ENCODE measurements around the gene CBFA2T2. TPM values are rescaled to one million over a fixed set of nuclear protein-coding genes. Genes with fewer than 3 reads are reported as not detected.
A peak's percentile ranks its signal among the peaks of the same experiment; 100 is the strongest.
"Not testable (repeated sequence)": the region's sequence is repeated elsewhere in the genome, so short reads cannot be mapped to it uniquely, and the experiment has no call there.

CBFA2T2 gene
- total RNA-seq, 1 experiment from 2014 or later = 6.7 TPM

DNA sequence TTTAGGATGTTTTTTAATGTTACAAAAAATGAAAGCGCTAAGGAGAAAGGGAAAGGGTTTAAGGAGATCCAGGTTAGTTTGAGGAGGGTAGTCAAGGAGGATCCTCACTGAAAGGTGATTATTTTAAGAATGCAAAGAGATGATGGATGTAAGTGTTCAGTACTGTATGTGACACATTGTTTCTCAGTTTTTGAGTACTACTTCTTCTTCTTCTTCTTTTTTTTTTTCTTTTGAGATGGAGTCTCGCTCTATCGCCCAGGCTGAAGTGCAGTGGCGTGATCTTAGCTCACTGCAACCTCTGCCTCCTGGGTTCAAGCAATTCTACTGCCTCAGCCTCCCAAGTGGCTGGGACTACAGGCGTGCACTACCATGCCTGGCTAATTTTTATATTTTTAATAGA is 83.4 kb downstream of the CBFA2T2 start:
- not testable (repeated sequence) for DNase-seq (ENCODE audit: low spot score)

DNA sequence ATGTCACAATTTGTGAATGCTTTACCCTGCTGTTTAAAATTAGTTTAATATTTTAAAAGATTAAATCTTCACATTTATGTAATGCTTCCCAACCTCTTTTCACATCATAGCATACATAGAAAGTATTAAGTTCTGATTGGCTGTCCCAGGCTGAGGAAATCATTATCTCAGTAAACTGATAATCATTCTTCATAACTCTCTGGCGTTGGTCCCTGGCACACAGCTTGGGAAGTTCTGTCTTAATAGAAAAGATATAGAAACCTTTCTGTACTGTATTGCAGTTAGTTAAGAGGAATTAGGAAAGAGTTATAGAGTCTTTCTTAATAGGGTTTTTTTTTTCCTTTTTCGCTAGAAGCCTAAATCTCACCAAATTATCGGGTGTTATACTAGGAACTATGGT is 85.4 kb downstream of the CBFA2T2 start:
- no peak for DNase-seq (ENCODE audit: low spot score)

DNA sequence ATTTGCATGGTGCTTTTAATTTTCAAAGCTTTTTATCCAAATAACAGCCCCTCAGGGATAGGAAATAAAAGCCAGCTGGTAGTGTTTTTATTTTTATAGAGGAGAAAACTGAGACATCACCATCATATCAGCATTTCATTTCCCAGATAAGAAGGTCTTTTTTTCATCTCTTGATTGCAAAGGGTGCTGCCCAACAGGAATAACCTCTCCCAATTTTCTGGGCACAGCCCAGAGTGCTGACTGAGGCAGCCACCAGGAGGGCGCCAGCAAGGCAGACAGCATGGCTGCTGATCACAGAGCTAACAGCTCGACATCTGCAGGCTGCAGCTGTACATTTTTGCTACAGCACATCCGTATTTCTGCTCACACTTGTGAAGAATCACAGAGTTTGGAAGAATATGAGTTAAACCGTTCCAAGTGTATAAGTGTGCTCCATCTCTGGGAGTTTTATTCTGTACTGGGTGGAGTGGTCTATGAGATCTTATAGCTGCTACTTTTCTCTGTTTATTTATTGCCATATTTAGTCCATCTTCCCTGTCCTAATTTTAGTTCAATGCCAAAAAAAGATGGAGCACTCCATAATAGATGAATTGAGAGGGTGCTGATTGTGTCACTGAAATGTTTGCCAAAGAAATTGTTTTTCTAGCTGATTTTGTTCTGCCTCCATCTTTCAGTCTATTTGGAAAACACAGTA is 86.7 kb downstream of the CBFA2T2 start:
- DNase-seq (ENCODE audit: low spot score) = no peak

DNA sequence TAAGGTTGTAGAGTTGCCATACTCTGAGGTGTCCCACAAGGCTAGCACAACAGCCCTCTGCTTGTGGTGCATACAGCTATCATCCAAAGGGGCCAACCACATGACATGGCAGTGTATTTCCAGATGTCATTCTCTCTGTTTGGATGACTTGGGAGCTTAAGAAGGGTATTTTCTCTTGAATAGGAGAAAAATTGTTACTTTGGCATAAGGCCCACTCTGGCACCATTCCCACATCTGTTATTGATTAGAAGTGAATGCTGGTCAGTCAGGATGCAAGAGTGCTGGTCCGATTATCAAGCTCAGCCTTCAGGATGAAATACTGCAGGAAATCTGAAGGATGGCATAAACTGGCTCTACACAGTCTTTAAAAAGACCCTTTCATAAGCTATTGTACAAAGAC is 88.6 kb downstream of the CBFA2T2 start:
- DNase-seq (ENCODE audit: low spot score) = no peak

DNA sequence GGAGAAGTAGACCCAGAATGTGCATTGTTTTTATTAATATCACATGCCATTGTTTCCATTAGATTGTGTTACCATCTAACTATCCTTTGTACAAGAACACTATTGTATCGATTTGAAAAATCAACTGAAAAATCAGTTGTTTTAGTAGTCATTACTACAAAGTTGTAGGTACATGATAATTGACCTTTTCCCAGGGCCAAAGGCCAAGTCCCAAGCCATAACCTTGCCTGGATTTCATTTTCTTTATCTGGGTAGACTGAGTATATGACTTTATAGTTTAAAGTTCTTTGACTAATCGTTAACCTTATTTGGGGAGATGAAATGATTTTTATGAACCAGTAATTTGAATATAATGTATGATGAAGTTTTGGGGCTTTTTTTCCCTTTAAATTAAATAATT is 93.2 kb downstream of the CBFA2T2 start:
- DNase-seq (ENCODE audit: low spot score) = no peak

DNA sequence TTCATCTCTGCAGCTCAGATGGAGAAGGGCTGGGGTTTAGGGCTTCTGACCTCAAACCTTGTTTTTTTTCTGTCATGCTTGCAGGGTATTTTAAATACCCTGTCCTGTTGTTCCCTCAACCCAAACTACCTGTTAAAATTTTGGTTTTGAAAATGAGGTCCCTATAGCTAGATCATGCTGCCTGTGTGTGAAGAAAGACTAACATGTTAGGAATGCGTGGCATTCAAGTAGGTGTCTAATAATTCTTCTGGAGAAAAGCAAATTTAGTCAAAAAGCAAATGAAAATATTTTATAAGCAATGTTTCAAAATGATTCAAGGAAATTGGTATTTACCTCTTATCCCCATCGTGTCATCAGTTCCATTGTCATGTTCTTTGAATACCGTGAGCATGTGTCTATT is 95.1 kb downstream of the CBFA2T2 start:
- peak; percentile 27 for DNase-seq (ENCODE audit: low spot score)

DNA sequence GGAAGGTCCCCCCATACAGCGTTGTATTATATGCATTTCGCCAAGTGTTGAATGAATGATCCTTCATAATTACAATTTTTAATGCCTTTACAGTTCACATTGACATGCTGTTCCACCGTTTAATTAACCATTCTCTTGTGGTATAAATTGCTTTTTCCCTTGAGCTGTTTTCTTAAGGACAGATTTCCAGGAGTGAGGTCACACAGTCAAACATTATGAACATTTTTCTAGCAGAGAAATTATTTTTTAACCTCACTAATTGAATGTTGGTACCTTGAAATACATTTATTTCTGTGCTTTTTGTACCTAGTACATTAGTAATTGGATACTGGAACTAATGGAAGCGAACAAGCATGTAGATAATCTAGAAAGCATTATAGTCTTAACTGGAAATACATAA is 95.5 kb downstream of the CBFA2T2 start:
- DNase-seq (ENCODE audit: low spot score) = no peak

DNA sequence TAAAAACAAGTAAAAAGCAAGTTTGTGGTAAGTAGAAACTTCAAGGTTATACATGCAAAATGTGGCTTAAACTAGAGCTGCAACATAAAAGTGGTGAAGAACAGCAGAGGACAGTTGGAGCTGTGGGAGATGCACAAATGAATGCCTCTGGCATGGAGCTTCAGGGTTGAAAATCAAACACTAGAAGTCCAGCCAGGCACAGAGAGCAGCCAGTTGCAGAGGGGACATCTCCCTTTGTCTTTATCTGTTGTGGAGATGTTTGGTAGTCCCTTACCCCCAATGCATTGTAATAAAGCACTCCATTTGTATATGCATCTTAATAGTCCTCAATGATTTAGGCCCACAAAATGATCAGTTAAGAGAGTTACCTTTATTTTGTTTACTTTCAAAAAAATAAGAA is 99.2 kb downstream of the CBFA2T2 start:
- no peak for DNase-seq (ENCODE audit: low spot score)

DNA sequence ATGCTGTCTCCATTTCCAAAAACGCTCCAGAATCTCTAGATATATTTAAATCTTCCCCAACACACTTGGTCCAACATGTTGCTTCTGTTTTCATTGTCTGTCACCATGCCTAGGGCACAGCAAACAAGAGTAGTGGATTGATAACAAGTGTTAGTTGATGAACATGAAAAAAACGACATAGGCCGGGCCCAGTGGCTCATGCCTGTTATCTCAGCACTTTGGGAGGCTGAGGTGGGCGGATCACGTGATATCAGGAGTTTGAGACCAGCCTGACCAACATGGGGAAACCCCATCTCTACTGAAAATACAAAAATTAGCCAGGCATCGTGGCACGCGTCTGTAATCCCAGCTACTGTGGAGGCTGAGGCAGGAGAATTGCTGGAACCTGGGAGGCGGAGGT is 102.0 kb downstream of the CBFA2T2 start:
- not testable (repeated sequence) for DNase-seq (ENCODE audit: low spot score)

DNA sequence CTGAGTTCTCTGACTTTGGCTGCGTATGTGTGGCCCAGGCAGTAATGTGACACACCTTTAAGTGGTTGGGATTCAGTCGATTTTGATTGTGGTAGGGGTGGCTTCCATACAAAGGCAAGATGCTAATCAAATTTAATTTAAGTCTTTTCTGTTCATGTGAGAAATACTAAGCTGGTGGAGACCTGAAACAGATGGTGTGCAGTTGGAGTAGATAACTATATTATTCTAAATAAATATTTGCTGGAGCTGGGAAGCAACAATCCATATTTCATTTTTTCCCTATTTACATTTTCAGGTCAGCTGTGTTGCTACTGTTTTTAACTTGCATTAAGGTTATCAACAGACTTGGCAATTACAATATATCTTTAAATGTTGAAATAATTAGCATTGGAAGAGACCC is 104.8 kb downstream of the CBFA2T2 start:
- no peak for DNase-seq (ENCODE audit: low spot score)

DNA sequence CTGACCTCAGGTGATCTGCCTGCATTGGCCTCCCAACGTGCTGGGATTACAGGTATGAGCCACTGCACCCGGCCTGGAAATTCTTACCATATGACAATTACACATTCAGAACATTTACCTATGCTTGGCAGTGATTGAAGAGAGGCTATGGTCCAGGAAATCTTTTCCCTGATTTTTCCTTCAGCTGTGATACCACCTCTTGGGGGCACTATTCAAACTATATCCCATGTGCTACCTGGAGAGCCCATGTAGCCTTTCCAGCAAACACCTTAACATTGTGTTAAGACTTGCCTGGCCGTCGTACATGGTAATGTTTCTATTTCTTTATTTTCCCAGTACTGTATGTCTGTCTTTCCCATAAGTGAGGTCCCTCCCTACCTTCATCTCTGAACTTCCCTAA is 110.5 kb downstream of the CBFA2T2 start:
- DNase-seq (ENCODE audit: low spot score) = no peak

DNA sequence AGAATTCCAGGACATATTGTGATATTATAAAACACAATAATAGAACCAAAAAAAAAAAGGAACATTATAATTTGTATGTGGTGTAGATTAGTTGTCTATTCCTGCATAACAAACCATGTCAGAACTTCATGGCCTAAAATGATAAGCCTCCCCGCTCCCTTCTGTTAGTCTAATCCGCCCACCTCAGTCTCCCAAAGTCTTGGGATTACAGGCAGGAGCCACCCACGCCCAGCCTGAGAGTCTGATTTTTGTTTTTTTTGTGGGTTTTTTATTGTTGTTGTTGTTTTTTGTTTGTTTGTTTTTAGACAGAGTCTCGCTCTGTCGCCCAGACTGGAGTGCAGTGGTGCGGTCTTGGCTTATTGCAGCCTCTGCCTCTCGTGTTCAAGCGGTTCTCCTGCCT is 111.1 kb downstream of the CBFA2T2 start:
- no peak for DNase-seq (ENCODE audit: low spot score)

DNA sequence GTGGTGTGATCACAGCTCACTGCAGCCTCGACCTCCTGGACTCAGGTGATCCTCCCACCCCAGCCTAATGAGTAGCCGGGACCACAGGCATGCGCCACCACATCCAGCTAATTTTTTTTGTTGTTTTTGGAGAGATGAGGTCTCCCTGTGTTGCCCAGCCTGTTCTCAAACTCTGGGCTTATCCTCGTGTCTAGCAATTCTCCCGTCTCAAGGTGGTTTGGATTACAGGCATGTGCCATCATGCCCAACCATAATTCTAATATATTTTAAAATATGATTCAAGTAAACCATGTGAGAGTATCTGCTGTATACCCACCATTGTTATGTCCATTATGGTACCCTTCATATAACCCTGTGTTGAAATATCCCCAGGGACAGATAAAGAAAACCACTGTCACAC is 112.0 kb downstream of the CBFA2T2 start:
- DNase-seq (ENCODE audit: low spot score) = no peak

DNA sequence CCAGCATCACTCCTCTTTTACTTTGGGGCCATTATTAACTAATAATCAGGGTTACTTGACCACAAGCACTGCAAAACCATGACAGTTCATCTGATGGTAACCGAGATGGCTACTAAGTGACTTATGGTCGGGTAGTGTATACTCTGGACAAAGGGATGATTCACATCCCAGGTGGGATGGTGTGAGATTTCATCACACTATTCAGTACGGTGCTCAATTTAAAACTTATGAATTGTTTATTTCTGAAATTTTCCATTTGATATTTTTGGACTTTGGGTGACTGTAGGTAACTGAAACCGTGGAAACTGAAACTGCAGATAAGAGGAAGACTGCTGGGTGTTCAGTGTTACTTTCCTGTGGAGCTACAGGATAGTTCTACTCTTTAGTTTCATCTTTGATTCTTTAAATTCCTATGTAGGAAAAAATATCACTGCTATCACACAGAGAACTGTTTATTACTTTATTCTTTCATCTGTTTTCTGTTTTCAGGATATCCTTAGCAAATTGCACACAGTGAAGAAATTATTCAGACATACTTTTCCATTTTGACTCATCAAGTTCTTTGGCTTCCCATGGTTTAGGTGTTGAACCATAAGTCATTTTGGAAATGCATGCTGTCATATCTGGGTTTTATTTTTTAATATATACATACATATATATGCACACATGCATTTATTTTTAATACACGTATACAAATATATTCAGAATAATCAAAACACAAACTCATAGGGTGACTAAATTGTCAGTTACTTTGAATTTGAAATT is 113.1 kb downstream of the CBFA2T2 start:
- DNase-seq (ENCODE audit: low spot score) = peak; percentile 21

DNA sequence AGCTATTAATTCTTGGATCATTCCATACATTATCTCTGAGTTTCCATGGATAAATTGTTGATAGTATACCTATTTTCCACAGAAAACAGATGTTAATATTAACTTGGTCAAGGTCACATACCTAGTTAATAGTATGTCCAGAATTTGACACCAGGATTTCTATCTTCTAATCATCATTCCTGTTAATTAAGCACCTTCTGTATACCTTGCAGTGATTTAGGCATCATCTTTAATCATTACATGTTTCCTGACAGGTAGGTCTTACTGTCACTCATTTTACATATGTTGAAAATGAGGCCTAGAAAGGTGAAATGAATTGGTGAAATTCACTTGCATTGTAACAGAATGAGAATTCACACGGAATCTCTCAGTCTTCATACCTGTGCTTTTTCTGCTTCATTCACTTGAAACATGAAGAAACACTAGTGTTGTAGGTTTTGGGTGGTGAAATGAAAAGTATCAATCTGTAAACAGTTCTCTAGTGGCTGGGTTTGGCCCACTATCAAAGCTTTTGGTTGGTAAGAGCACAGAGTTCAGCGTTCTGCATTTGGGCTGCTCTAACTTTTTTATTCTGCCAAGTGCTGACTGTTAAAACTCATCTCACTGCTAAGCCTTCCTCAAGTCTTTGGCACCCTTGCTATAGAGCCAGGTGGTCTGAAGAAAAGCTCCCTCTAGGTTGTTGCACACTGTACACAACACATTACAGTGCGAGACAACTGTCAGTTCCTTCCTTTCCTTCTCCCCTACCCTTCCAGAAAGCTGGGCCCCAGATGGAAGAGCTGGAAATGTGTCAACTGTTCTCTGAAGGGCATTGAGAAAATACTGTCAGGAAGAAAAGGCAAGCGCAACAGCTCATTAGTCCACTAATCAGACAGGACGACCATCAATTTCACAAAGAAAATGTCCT is 114.4 kb downstream of the CBFA2T2 start:
- DNase-seq (ENCODE audit: low spot score) = no peak

DNA sequence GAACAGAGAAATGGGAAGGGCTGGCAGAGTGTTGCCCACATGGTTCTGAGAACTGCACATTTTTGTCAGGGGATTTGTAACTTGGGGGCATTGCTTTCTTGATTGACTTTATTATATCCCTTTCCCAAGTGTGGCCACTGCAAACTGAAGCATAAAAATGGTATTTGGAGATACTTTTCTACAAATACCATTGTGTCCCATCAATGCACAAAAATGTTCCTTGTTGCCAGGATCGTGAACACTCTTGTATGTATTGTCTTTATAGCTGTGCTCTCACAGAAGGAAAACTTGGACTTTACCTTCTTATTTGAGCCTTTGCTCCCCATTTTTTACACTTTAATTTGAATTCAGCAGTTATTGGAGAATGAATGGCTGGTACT is 115.1 kb downstream of the CBFA2T2 start:
- no peak for DNase-seq (ENCODE audit: low spot score)

DNA sequence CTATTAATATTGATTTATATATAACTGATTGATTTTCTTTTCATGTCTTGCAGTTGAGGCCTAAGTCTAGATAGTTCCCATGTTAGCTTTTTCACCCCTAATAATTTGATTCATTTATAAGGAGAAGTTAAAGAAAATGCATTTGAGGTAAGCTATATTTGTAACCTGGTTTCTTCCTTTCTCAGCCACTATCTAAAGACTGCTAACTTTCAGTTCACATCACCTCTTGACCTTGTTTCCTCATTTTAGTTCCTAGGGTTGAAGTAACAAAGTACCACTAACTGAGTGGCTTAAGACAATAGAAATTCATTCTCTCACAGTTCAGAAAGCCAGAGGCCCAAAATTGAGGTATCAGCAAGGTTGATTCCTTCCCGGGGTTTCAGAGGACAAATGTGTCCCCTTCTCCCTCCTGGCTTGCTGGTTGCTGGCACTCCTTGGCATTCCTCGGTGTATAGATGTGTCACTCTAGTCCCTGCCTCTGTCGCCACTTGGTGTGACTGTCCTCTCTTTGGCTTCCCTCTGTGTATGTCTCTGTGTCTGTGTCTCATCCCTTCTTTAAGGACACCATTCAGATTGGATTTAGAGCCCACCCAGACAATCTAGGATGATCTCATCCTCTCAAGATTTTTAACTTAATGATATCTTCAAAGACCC is 116.3 kb downstream of the CBFA2T2 start:
- no peak for DNase-seq (ENCODE audit: low spot score)

DNA sequence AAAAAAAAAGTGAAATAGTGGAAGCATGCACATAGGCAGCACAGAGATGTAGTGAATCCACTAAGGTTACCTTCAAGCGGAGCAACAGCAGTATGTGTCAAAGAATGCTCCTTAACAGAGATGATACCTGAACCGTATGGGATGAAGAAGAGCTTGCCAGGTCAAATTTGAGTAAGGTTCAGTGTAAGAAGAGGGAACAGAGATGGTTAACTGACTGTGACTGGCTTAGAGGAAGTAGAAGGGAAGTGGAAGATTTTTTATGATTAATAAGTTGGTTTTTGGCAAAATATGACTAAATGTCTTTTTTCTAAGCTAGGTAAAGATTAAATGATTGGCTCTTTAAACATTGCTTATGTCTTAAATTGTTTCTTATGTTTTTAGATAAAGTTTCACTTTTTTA is 119.6 kb downstream of the CBFA2T2 start:
- DNase-seq (ENCODE audit: low spot score) = no peak

DNA sequence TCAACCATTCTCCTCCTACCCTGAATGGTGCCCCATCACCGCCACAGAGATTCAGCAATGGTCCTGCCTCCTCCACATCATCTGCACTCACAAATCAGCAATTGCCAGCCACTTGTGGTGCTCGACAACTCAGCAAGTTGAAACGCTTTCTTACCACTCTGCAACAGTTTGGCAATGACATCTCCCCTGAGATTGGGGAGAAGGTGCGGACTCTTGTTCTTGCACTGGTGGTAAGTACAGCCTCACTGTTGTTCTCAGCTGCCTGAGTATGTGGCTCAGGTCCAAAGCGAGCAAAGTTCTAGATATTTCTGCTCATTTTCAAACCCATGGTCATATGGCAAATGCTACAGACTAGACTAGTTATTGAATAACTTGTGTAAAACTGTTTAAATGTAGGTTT is 121.2 kb downstream of the CBFA2T2 start:
- DNase-seq (ENCODE audit: low spot score) = no peak

DNA sequence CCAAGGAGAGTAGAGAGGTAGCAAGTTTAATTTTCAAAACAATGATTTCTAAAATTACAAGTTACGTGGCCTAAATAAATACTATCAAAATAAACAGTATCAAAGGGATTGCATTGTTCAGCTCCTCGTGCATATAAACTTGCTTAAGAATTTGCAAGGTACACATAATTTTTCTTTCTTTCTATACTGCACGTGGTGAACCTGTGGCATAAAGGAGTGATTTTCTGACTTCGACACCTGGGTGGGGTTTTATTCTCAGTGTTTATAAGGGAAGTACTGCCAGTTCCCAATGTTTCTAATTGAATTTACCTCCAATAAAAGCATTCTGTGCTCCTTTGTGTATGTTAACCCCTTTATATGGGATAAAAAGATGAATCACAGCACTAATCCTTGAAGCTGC is 122.1 kb downstream of the CBFA2T2 start:
- no peak for DNase-seq (ENCODE audit: low spot score)

DNA sequence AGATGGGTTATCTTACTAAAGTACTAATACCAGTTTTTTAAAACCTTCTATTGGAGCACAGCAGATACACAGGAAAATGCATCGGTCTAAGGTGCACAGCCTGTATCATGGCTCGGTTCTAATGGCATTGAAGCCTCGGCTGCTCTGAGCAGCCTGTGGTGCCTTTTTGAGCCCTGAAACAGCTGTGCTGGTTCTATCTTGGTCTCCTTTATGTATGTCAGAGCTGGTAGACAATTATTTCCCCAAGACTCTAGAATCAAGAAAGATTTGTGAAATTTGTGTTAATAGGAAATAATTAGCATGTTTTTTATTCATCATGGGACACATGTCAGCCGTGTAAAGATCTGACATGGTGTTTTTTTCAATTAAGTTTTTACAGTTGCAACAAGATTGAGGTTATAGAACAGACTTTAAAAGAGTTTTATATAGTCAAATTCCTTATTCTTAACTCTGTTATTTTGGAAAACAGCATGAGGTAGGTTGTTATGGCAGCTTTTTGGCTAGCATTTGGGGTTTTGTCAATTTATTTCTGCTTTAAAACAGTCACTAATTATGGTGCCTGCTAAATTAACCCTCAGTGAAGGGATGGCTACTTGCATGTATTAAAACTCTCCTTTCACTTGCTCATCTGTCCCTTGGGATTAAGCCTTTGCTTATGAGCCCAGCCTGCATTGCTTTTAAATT is 132.0 kb downstream of the CBFA2T2 start:
- no peak for DNase-seq (ENCODE audit: low spot score)

All from A172 (cell line).